GM19351 (cell line): ENCODE data around the gene PSMD11.

Experiments used
- ATAC-seq: cut with Tn5 transposase; IDR thresholded peaks from one replicate; pipeline ENCODE4 v1.9.1; 2021; ENCODE audit warnings: mild to moderate bottlenecking, moderate library complexity; ENCODE audit not compliant: unreplicated experiment

PSMD11 gene

DNA sequence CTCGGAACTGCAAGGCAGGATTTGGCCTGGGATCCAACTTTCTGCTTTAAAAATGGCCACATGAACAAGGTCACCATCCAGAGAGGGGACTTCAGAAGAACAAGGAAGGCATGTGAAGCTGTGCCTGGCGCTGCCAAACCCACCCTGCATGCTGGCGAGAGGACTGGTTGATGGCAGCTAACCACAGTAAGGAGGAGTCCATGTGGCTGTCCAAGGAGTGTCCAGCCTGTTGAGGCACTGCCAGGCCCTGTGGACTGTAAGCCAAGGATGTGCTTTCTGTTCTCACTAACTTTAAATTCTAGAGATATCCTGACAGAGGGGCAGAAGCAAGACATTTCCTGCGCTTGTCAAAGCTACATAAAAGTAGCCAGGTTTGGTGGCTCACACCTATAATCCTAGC is 82.8 kb downstream of the PSMD11 start:
- no peak for ATAC-seq

DNA sequence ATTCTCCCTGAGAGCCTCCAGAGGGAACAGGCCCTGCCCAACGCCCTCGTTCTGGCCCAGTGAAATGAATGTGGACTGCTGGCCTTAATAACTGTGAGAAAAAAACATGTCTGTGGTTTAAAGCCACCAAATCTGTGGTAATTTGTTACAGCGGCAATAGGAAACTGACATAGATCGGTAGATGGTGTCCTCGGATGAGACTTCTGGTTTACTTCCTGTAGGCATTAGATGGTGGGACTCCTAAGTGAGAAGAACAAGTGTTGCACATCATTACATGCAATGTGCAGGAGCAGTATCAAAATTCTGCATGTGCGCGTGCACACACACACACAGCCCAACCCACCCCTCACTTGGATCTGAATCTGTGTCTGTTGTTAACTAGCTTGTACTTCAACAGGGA is 84.5 kb downstream of the PSMD11 start:
- ATAC-seq = no peak

DNA sequence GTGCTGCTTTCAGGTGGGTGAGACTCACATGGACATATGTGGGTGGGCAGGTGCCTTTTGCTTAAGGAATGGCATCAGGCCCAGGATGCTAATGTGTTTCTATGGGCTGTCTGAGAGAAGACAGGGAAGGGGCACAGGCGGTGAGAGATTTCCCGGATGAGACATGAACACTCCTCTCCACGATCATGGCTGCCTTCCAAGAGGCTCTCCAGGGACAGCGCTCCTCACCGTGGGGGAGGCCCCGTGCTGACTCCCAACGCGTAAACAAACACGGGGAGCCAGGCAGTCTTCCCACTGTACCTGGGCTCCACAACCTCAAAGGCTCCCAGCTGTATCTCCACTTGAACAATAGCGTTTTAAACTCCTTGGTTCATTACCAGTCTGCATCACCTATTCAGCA is 85.3 kb downstream of the PSMD11 start:
- ATAC-seq = no peak
